ENCODE results near the gene CDH24. TPM values are rescaled to one million over a fixed set of nuclear protein-coding genes. Genes with fewer than 3 reads are reported as not detected.

CDH24 gene
- total and polyA plus RNA-seq, 2 of the 13 experiments (the other 11 are each of a cell fraction or from before 2014, with no cell fraction given): 0.69 to 0.99 TPM

DNA sequence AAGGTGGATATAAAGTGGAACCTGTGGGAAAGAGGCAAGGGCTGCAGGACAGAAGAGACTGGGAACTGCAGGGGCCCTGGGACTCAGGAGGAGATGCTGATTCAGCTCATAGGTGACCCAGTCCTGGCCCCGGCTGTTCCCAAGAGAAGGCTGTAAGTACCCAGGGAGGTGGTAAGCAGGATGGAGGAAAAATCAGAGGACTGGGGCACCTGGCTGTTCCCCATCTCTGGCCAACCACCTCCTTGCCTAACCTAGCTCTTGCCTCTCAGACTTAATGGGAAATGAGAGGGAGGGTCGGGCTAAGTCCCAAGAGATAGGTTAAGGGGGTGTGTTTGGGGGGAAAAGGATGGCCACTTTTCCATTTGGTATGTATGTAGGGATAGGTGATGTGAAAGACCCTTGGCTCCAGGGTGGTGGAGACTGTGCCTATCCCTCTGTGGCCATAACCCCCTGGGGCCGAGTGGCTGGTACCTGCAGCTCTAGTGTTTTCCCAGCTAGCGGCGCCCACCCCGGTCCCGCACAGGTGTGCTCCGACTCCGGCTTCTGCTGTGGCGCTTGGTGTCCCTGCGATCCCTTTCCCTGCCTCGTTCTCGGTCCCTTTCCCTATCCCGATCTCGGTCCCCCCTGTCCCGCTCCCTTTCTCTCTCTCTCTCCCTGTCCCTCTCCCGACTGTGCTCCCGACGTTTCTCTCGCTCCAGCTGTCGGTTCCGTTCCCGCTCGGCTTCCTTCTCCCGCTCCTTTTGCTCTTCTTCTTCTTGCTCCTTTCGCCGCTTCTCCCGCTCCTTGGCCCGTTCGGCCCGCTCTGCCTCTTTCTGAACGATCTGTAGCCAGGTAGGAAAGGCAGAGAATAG lies 1.6 kb upstream of the CDH24 start (continued):
- TF ChIP-seq, protein P1, sequence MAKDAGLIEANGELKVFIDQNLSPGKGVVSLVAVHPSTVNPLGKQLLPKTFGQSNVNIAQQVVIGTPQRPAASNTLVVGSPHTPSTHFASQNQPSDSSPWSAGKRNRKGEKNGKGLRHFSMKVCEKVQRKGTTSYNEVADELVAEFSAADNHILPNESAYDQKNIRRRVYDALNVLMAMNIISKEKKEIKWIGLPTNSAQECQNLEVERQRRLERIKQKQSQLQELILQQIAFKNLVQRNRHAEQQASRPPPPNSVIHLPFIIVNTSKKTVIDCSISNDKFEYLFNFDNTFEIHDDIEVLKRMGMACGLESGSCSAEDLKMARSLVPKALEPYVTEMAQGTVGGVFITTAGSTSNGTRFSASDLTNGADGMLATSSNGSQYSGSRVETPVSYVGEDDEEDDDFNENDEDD (CRISPR knock-in tag; IDR thresholded peaks at IDR 0.05; ENCODE audit: borderline replicate concordance): no peak
- no peak for TF ChIP-seq JUN (CRISPR knock-in tag; IDR thresholded peaks at IDR 0.05)
- TF ChIP-seq ZNF232 (CRISPR knock-in tag; IDR thresholded peaks at IDR 0.05; ENCODE audit: borderline replicate concordance): no peak
- TF ChIP-seq RCOR2 (CRISPR knock-in tag; IDR thresholded peaks at IDR 0.05): no peak
- TF ChIP-seq IRF9 (CRISPR knock-in tag; IDR thresholded peaks at IDR 0.05; ENCODE audit: borderline replicate concordance): no peak
- TF ChIP-seq ZNF205 (CRISPR knock-in tag; IDR thresholded peaks at IDR 0.05): no peak
- TF ChIP-seq MIXL1 (CRISPR knock-in tag; IDR thresholded peaks at IDR 0.05): no peak
- TF ChIP-seq, protein P2, sequence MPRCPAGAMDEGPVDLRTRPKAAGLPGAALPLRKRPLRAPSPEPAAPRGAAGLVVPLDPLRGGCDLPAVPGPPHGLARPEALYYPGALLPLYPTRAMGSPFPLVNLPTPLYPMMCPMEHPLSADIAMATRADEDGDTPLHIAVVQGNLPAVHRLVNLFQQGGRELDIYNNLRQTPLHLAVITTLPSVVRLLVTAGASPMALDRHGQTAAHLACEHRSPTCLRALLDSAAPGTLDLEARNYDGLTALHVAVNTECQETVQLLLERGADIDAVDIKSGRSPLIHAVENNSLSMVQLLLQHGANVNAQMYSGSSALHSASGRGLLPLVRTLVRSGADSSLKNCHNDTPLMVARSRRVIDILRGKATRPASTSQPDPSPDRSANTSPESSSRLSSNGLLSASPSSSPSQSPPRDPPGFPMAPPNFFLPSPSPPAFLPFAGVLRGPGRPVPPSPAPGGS (CRISPR knock-in tag; IDR thresholded peaks at IDR 0.05): no peak
- no peak for TF ChIP-seq SYNCRIP (IDR thresholded peaks at IDR 0.05; ENCODE audit: insufficient read depth, low read depth, low read length)
- no peak for TF ChIP-seq NCOA1 (CRISPR knock-in tag; IDR thresholded peaks at IDR 0.05)
- TF ChIP-seq KDM5A (IDR thresholded peaks at IDR 0.05; ENCODE audit: borderline replicate concordance, low read length): no peak
- no peak for TF ChIP-seq ZNF234 (CRISPR knock-in tag; conservative IDR thresholded peaks at IDR 0.05)
- no peak for TF ChIP-seq HMGA1 (CRISPR knock-in tag; conservative IDR thresholded peaks at IDR 0.05)
- no peak for TF ChIP-seq GATAD1 (CRISPR knock-in tag; IDR thresholded peaks at IDR 0.05)
- no peak for TF ChIP-seq ZKSCAN8 (CRISPR knock-in tag; IDR thresholded peaks at IDR 0.05; ENCODE audit: borderline replicate concordance)
- no peak for TF ChIP-seq ISL2 (CRISPR knock-in tag; IDR thresholded peaks at IDR 0.05)
- TF ChIP-seq, protein P3, sequence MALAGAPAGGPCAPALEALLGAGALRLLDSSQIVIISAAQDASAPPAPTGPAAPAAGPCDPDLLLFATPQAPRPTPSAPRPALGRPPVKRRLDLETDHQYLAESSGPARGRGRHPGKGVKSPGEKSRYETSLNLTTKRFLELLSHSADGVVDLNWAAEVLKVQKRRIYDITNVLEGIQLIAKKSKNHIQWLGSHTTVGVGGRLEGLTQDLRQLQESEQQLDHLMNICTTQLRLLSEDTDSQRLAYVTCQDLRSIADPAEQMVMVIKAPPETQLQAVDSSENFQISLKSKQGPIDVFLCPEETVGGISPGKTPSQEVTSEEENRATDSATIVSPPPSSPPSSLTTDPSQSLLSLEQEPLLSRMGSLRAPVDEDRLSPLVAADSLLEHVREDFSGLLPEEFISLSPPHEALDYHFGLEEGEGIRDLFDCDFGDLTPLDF (CRISPR knock-in tag; IDR thresholded peaks at IDR 0.05): no peak
- TF ChIP-seq, protein P4, sequence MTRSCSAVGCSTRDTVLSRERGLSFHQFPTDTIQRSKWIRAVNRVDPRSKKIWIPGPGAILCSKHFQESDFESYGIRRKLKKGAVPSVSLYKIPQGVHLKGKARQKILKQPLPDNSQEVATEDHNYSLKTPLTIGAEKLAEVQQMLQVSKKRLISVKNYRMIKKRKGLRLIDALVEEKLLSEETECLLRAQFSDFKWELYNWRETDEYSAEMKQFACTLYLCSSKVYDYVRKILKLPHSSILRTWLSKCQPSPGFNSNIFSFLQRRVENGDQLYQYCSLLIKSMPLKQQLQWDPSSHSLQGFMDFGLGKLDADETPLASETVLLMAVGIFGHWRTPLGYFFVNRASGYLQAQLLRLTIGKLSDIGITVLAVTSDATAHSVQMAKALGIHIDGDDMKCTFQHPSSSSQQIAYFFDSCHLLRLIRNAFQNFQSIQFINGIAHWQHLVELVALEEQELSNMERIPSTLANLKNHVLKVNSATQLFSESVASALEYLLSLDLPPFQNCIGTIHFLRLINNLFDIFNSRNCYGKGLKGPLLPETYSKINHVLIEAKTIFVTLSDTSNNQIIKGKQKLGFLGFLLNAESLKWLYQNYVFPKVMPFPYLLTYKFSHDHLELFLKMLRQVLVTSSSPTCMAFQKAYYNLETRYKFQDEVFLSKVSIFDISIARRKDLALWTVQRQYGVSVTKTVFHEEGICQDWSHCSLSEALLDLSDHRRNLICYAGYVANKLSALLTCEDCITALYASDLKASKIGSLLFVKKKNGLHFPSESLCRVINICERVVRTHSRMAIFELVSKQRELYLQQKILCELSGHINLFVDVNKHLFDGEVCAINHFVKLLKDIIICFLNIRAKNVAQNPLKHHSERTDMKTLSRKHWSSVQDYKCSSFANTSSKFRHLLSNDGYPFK (CRISPR knock-in tag; IDR thresholded peaks at IDR 0.05; ENCODE audit: borderline replicate concordance): no peak
- no peak for TF ChIP-seq ZNF431 (CRISPR knock-in tag; IDR thresholded peaks at IDR 0.05; ENCODE audit: borderline replicate concordance, low read depth)
- TF ChIP-seq MEIS1 (CRISPR knock-in tag; IDR thresholded peaks at IDR 0.05; ENCODE audit: borderline replicate concordance): no peak
- no peak for TF ChIP-seq ZNF253 (CRISPR knock-in tag; IDR thresholded peaks at IDR 0.05; ENCODE audit: borderline replicate concordance)
